T-helper 1 cell treated with Interleukin-12 subunit alpha and Interleukin-12 subunit beta and Interleukin-4 antibody, amounts not matched to agents 30 ng/mL and 1 ng/mL, for 36 hours (primary cell): ENCODE data around the gene RPL37. TPM values are rescaled to one million over a fixed set of nuclear protein-coding genes. Genes with fewer than 3 reads are reported as not detected.

Source experiments
- total RNA-seq: library from RNA; stranded (reverse); gene quantifications from 2 replicates; pipeline ENCODE4 v1.2.3, GENCODE V29; 2022

The RPL37 gene
- total RNA-seq, 1 donor from 2014 or later, result 1,323 TPM

Other genes starting within 250 kb of the RPL37 start
- gene PTGER4, start 155.3 kb downstream of the RPL37 start, total RNA-seq, result 85.1 and 85.7 TPM in 2 replicates
- 16.5 and 17.6 TPM in 2 replicates for gene TTC33, start 79.3 kb downstream of the RPL37 start, total RNA-seq
- gene PRKAA1, start 36.8 kb downstream of the RPL37 start, total RNA-seq, result 71.4 and 78.7 TPM in 2 replicates
- 6.3 TPM in 2 replicates for gene CARD6, start 6.1 kb upstream of the RPL37 start, total RNA-seq
- not detected in 2 replicates for gene C7, start 74.3 kb upstream of the RPL37 start, total RNA-seq
- not detected in 2 replicates for gene MROH2B, start 236.1 kb upstream of the RPL37 start, total RNA-seq